C4-2B (cell line): ENCODE measurements around the gene PPP3R2.

Experiments used
- CTCF ChIP-seq: fragments of 450-650 bp; conservative IDR thresholded peaks from 2 replicates; pipeline ENCODE4 v1.5.1; 2017; ENCODE audit warnings: mild to moderate bottlenecking
- ZFX ChIP-seq: fragments of 450-650 bp; IDR thresholded peaks from 2 replicates; pipeline ENCODE4 v1.6.1; 2017

GRCh38 chr9:101579711-101580545 lies 14.8 kb downstream of the PPP3R2 start:
- TF ChIP-seq CTCF = no peak
- TF ChIP-seq ZFX = no peak
